ENCODE results near the gene THSD4.

DNA sequence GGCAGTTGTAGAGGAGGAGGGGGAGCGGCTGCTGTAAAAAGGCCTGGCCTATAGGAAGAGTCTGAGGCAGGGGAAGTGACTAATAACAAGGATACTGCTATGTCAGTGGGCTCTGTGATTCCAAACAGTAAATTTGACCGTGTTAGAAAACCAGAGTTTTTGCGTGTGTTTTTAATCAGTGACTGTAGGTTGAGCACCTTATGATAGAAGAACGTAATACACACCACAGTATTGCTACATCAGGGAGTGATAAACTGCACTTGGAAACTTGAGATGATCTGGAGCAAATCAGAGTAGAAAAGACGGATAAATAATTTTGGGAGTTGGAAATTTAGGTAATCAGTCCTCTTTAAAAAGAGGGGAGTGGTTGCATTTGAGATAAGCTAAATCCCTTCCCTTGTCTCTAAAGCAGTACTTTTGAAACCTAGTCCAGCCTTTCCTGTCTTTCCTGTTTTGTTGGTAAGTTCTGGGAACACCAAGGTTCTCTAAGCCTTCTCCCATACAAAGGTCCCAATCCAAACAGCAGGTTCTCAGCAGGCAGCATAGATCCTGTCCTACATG lies 564.6 kb downstream of the THSD4 start:
- TF ChIP-seq, protein P1, sequence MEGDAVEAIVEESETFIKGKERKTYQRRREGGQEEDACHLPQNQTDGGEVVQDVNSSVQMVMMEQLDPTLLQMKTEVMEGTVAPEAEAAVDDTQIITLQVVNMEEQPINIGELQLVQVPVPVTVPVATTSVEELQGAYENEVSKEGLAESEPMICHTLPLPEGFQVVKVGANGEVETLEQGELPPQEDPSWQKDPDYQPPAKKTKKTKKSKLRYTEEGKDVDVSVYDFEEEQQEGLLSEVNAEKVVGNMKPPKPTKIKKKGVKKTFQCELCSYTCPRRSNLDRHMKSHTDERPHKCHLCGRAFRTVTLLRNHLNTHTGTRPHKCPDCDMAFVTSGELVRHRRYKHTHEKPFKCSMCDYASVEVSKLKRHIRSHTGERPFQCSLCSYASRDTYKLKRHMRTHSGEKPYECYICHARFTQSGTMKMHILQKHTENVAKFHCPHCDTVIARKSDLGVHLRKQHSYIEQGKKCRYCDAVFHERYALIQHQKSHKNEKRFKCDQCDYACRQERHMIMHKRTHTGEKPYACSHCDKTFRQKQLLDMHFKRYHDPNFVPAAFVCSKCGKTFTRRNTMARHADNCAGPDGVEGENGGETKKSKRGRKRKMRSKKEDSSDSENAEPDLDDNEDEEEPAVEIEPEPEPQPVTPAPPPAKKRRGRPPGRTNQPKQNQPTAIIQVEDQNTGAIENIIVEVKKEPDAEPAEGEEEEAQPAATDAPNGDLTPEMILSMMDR (IDR thresholded peaks at IDR 0.05), result no peak
- TF ChIP-seq POLR2A (IDR thresholded peaks at IDR 0.05), result no peak

Data from thyroid gland (tissue), 4 donors.